DOHH2 (cell line): ENCODE results near the gene MAPK7.

ENCODE experiments used
- H3F3A ChIP-seq: fragments of 200-600 bp; sonication (generic), shearing (Covaris generic); 2 replicates; pipeline ENCODE4 v1.6.0; 2016; ENCODE audit warnings: antibody characterized with exemption, mild to moderate bottlenecking; ENCODE audit not compliant: control insufficient read depth, insufficient read depth
- H3K27ac ChIP-seq: fragments of 200-600 bp; sonication (generic); 2 replicates; pipeline ENCODE4 v1.5.1; 2014; ENCODE audit warnings: low read depth, mild to moderate bottlenecking, low read length, moderate library complexity
- H3K27me3 ChIP-seq: fragments of 200-600 bp; sonication (generic); 2 replicates; pipeline ENCODE4 v1.6.1; 2014; ENCODE audit warnings: mild to moderate bottlenecking, low read length, mixed read lengths; ENCODE audit not compliant: control insufficient read depth
- H3K36me3 ChIP-seq: fragments of 200-600 bp; sonication (generic); 2 replicates; pipeline ENCODE4 v1.6.1; 2014; ENCODE audit warnings: mild to moderate bottlenecking, low read length, moderate library complexity, mixed read lengths; ENCODE audit not compliant: control insufficient read depth
- H3K4me1 ChIP-seq: fragments of 200-600 bp; sonication (generic); 2 replicates; pipeline ENCODE4 v1.6.1; 2014; ENCODE audit warnings: mild to moderate bottlenecking, low read length, mixed read lengths; ENCODE audit not compliant: control insufficient read depth
- H3K4me2 ChIP-seq: fragments of 200-600 bp; sonication (generic); 2 replicates; pipeline ENCODE4 v1.6.0; 2014; ENCODE audit warnings: mild to moderate bottlenecking, low read length, moderate library complexity
- H3K4me3 ChIP-seq: fragments of 200-600 bp; sonication (generic); 2 replicates; pipeline ENCODE4 v1.5.1; 2014; ENCODE audit warnings: mild to moderate bottlenecking, low read length, mixed read lengths
- H3K79me2 ChIP-seq: fragments of 200-600 bp; sonication (generic); 2 replicates; pipeline ENCODE4 v1.6.1; 2014; ENCODE audit warnings: mild to moderate bottlenecking, low read length, mixed read lengths; ENCODE audit not compliant: control insufficient read depth
- H3K9me2 ChIP-seq: fragments of 200-600 bp; sonication (generic); replicated peaks from 2 replicates; pipeline ENCODE4 v1.6.1; 2014; ENCODE audit warnings: mild to moderate bottlenecking, low read length, mixed read lengths; ENCODE audit not compliant: control insufficient read depth
- H3K9me3 ChIP-seq: fragments of 200-600 bp; sonication (generic); 2 replicates; pipeline ENCODE4 v1.6.1; 2014; ENCODE audit warnings: antibody characterized with exemption, low read length, mixed read lengths; ENCODE audit not compliant: control insufficient read depth, insufficient read depth
- H4K20me1 ChIP-seq: fragments of 200-600 bp; sonication (generic); 2 replicates; pipeline ENCODE4 v1.6.0; 2014; ENCODE audit warnings: low read depth, mild to moderate bottlenecking, antibody characterized with exemption, low read length, moderate library complexity; ENCODE audit not compliant: control insufficient read depth, insufficient read depth
- CTCF ChIP-seq: fragments of 200-600 bp; sonication (generic); IDR thresholded peaks from one replicate; pipeline ENCODE4 v1.5.1; 2014; ENCODE audit warnings: antibody characterized with exemption, mild to moderate bottlenecking, low read depth, low read length; ENCODE audit not compliant: poor library complexity, severe bottlenecking
- EZH2phosphoT487 ChIP-seq: fragments of 200-600 bp; sonication (generic); IDR thresholded peaks from 2 replicates; pipeline ENCODE4 v1.6.1; 2017; ENCODE audit warnings: borderline replicate concordance, mild to moderate bottlenecking, antibody characterized with exemption, low read length, moderate library complexity, mixed read lengths

MAPK7 gene

DNA sequence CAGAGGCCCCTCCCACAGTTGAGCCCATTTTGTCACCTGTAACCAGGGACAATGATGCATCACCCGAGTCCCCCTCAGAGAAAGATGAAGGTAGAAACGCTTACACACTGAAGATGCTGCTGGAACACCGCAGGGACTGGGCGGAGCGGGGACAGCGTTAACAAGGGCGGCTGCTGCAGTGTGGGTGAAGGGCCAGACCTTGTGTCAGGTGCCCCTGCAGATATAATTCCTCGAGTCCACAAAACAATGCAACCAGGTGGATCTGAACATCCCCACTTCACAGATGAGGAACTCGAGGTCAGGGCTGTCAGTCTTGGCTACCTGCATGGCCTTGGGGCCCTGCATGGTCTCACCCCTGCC is 6.3 kb upstream of the MAPK7 start:
- Histone ChIP-seq H3K4me2 (no peak overlapping the region), H3K27me3 (no peaks in the 10 kb centered on the region), H3K9me3 (no peaks in the 10 kb centered on the region), H3K4me1 (peaks cover 3% of the 10 kb centered on the region), H3K27ac (no peak overlapping the region), H4K20me1 (no peaks in the 10 kb centered on the region), H3K79me2 (peaks cover 6% of the 10 kb centered on the region; the same call in 1 of the 2 replicates), H3F3A (peaks cover 6% of the 10 kb centered on the region), H3K36me3 (no peaks in the 10 kb centered on the region), H3K9me2 (no peaks in the 10 kb centered on the region), H3K4me3 (no peak overlapping the region)
- no peak for TF ChIP-seq CTCF
- no peak for TF ChIP-seq EZH2phosphoT487

GRCh38 chr17:19372439-19372838 is 5.9 kb upstream of the MAPK7 start:
- Histone ChIP-seq H3K27me3 (no peaks in the 10 kb centered on the region), H3K4me3 (no peak overlapping the region), H3K9me2 (no peaks in the 10 kb centered on the region), H4K20me1 (no peaks in the 10 kb centered on the region), H3K27ac (no peak overlapping the region), H3K4me1 (peaks cover 5% of the 10 kb centered on the region), H3K36me3 (no peaks in the 10 kb centered on the region), H3K79me2 (peaks cover 7% of the 10 kb centered on the region; the same call in 1 of the 2 replicates), H3K4me2 (no peak overlapping the region), H3K9me3 (no peaks in the 10 kb centered on the region), H3F3A (peaks cover 10% of the 10 kb centered on the region)
- no peak for TF ChIP-seq EZH2phosphoT487
- no peak for TF ChIP-seq CTCF

- H3K4me2 ChIP-seq: no peak overlapping the region
- H3K27ac ChIP-seq: no peak overlapping the region
- H4K20me1 ChIP-seq: no peaks in the 10 kb centered on the region
- H3F3A ChIP-seq: peaks cover 11% of the 10 kb centered on the region
- peaks cover 7% of the 10 kb centered on the region; the same call in 1 of the 2 replicates for H3K79me2 ChIP-seq
- no peaks in the 10 kb centered on the region for H3K9me3 ChIP-seq
- H3K4me1 ChIP-seq: peaks cover 5% of the 10 kb centered on the region
- no peaks in the 10 kb centered on the region for H3K36me3 ChIP-seq
- TF ChIP-seq CTCF (no peak), EZH2phosphoT487 (no peak)
- H3K9me2 ChIP-seq: no peaks in the 10 kb centered on the region
- no peaks in the 10 kb centered on the region for H3K27me3 ChIP-seq
- no peak overlapping the region for H3K4me3 ChIP-seq
These were observed 5.3 kb upstream of the MAPK7 start for GRCh38 chr17:19372866-19373504.
